Astrocyte of the cerebellum (primary cell): ENCODE results near the gene PHF20.
A peak's percentile ranks its signal among the peaks of the same experiment; 100 is the strongest.

Experiments used
- DNase-seq: peaks from one replicate; pipeline ENCODE4 v3.0.0-alpha.2; 2011; ENCODE audit warnings: low read depth
- H3K4me3 ChIP-seq: 2 replicates; pipeline ENCODE4 v1.5.1; 2011; ENCODE audit warnings: mild to moderate bottlenecking, low read depth, low read length, moderate library complexity
- in situ Hi-C: cut with HindIII; loops from 2 replicates; pipeline ENCODE4 v1.10.0; 2017; ENCODE audit warnings: low sequenced_read_pairs
- TF ChIP-seq, protein P1 (sequence below): IDR thresholded peaks from 2 replicates; pipeline ENCODE4 v1.5.1; 2012; ENCODE audit warnings: low read length, low read depth, moderate library complexity, mild to moderate bottlenecking; ENCODE audit errors: missing control alignments

Gene PHF20

GRCh38 chr20:35934050-35934449 is 162.2 kb downstream of the PHF20 start:
- TF ChIP-seq, protein P1, sequence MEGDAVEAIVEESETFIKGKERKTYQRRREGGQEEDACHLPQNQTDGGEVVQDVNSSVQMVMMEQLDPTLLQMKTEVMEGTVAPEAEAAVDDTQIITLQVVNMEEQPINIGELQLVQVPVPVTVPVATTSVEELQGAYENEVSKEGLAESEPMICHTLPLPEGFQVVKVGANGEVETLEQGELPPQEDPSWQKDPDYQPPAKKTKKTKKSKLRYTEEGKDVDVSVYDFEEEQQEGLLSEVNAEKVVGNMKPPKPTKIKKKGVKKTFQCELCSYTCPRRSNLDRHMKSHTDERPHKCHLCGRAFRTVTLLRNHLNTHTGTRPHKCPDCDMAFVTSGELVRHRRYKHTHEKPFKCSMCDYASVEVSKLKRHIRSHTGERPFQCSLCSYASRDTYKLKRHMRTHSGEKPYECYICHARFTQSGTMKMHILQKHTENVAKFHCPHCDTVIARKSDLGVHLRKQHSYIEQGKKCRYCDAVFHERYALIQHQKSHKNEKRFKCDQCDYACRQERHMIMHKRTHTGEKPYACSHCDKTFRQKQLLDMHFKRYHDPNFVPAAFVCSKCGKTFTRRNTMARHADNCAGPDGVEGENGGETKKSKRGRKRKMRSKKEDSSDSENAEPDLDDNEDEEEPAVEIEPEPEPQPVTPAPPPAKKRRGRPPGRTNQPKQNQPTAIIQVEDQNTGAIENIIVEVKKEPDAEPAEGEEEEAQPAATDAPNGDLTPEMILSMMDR, result no peak
- in situ Hi-C loops, result no loop called here

DNA sequence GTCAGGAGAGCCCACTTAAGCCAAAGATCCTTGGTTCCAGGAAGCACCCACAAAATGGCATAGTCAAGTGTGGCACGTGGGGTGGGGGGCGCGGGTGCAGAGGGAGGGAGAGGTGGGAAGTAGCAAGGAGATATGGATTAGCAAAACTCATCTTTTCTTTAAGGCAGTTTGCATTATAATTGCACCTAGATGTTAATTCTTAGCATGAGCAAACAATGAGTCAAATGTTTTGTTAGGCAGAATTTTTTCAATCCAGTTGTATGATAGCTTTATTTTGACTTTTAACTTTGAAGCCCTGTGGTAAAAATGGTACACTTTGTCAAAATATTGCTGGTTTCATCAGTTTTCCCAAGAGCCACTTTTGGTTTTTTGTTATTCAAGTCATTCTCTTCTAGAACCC is 167.4 kb downstream of the PHF20 start:
- no peak overlapping the region for H3K4me3 ChIP-seq
- in situ Hi-C loops, result no loop called here
- TF ChIP-seq, protein P1, result no peak
- no peak for DNase-seq

More at GRCh38 chr20:35934050-35934449, 162.2 kb downstream of the PHF20 start:
- H3K4me3 ChIP-seq, result no peak overlapping the region
- no peak for DNase-seq

DNA sequence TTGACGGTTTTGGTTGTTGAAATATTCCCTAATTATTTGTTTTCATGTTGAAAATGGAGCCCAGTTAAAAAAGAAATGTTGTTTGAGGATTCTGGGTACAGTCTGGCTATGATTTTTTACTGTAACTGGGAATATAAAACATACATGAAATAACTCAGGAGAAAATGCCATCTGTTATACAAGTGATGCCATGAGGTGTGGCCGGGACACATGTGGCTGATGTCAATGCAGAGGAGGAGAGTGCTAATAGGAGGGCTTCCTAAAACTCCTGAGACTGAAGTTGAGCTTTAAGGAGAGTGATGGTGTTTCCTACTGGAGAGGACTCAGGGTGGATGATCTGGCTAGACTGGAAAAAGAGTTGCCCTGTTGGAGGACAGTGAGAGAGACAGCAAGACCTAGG is 169.8 kb downstream of the PHF20 start:
- TF ChIP-seq, protein P1, result no peak
- no peak for DNase-seq
- in situ Hi-C loops, result no loop called here
- H3K4me3 ChIP-seq, result no peak overlapping the region

- no peak overlapping the region for H3K4me3 ChIP-seq
- in situ Hi-C loops, result no loop called here
- DNase-seq, result no peak
- TF ChIP-seq, protein P1, result no peak
Observed at GRCh38 chr20:35942243-35942642, 170.4 kb downstream of the PHF20 start.

- no peak for DNase-seq
- in situ Hi-C loops, result no loop called here
- H3K4me3 ChIP-seq, result no peak overlapping the region
- TF ChIP-seq, protein P1, result peak; percentile 46
Observed at GRCh38 chr20:35947489-35947888, 175.7 kb downstream of the PHF20 start.

DNA sequence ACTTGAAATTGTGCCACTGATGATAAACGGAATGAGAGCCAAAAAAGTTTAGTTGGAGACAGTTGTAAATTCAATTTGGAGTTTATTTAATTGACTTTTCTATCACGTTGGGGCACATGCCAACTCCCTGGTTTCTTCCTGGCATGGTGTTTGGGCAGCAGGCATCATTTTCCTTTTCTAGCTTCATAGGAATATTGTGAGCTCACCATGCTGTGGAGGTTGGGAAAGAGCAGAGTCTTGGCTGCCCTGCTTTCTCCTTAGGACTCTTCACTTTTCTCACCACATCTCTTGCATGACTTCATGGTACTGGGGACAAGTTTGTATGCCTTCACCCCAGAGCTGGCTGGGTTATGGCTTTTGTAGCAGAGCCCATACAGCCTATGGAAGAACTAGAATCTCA is 176.1 kb downstream of the PHF20 start:
- no peak for DNase-seq
- in situ Hi-C loops, result no loop called here

More for the DNA sequence above, 176.1 kb downstream of the PHF20 start:
- H3K4me3 ChIP-seq, result no peak overlapping the region
- TF ChIP-seq, protein P1, result no peak
